ENCODE data around the gene SCP2.

DNA sequence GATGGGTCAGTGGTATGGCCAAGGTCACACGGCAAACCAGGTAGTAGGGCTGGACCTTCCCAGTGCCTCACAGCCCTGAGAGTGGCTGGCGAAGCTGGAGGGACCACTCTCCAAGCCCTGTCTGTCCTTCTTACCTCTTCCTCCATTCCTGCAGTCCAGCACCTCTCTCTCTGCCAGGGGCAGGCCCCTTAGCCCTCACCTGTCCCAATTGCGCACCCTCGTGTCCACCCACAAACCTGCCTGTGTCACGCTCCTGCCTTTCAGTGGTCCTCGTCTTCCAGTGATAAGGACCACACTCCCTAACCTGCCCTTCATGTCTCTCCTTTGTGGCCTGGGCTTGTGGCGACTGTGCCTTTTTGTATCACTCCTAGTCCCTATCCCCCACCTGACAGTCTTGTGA, 138.3 kb downstream of the SCP2 start:
- no peak for TF ChIP-seq ZFX (IDR thresholded peaks at IDR 0.05; ENCODE audit: borderline replicate concordance)
- TF ChIP-seq CTCF (IDR thresholded peaks at IDR 0.05), result no peak

Measured in 22Rv1 (cell line).